ENCODE measurements around the gene LHX4. TPM values are rescaled to one million over a fixed set of nuclear protein-coding genes. Genes with fewer than 3 reads are reported as not detected.

Gene LHX4
- under 0.01 TPM in 1 of 2 replicates, not detected in the other for total RNA-seq

GRCh38 chr1:180229483-180230415 is at the start of gene LHX4:
Gene LHX4, plus strand, starts transcription at chr1:180230264. Its CDS starts 266 bp downstream, at chr1:180230530.

Other genes with a start within 250 kb of the LHX4 start
- 433 and 488 TPM in 2 replicates for gene QSOX1, start 75.4 kb upstream of the LHX4 start, total RNA-seq